Heart right ventricle (tissue), 16 donors: ENCODE results near the gene SETDB2. TPM values are rescaled to one million over a fixed set of nuclear protein-coding genes. Genes with fewer than 3 reads are reported as not detected.

Experiments used
- ATAC-seq, 8 donors: fragments of 200-7000 bp; cut with Tn5 transposase; one replicate each; pipeline ENCODE4 v1.9.1; 2020; ENCODE audit warnings: mild to moderate bottlenecking in 8 of 8, moderate library complexity in 8 of 8, moderate number of reproducible peaks in 1 of 8
- DNase-seq, 2 donors: peaks; one replicate each; pipeline ENCODE4 v3.0.0-alpha.2; 2020
- H3K27ac ChIP-seq, 10 donors: fragments of 200-600 bp; sonication (generic) in 2 of 10; one replicate each; pipeline versions ENCODE4 v1.5.0 to v1.8.0; 2020 to 2022; ENCODE audit warnings: mild to moderate bottlenecking in 3 of 10
- H3K27me3 ChIP-seq, 7 donors: fragments of 200-600 bp; one replicate each; pipeline ENCODE4 v1.8.0; 2021 to 2022; ENCODE audit warnings: mild to moderate bottlenecking in 2 of 7
- H3K36me3 ChIP-seq, 9 donors: fragments of 200-600 bp; sonication (generic) in 1 of 9; one replicate each; pipeline versions ENCODE4 v1.5.0 to v1.8.0; 2020 to 2022; ENCODE audit warnings: mild to moderate bottlenecking in 2 of 9
- H3K4me1 ChIP-seq, 9 donors: fragments of 200-600 bp; sonication (generic) in 1 of 9; one replicate each; pipeline versions ENCODE4 v1.5.0 to v1.8.0; 2020 to 2022; ENCODE audit warnings: mild to moderate bottlenecking in 4 of 9
- H3K4me3 ChIP-seq, 10 donors: fragments of 200-600 bp; sonication (generic) in 2 of 10; one replicate each; pipeline versions ENCODE4 v1.5.0 to v1.8.0; 2020 to 2022; ENCODE audit warnings: mild to moderate bottlenecking in 7 of 10, moderate library complexity in 2 of 10
- H3K9me3 ChIP-seq, 11 donors: fragments of 200-600 bp in 10 of 11; sonication (generic) in 2 of 11; one replicate each; pipeline versions ENCODE4 v1.5.0 to v1.8.0; 2013 to 2022; ENCODE audit warnings: mild to moderate bottlenecking in 2 of 11, control low read depth in 1 of 11, moderate library complexity in 1 of 11
- CTCF ChIP-seq, 9 donors: fragments of 200-600 bp; sonication (generic) in 2 of 9; IDR thresholded peaks; one replicate each; pipeline versions ENCODE4 v1.5.0 to v1.8.0; 2021 to 2022; ENCODE audit warnings: antibody characterized with exemption in 9 of 9, mild to moderate bottlenecking in 5 of 9, moderate library complexity in 1 of 9
- WGBS, 2 donors: extraction: QIAGEN DNeasy Blood & Tissue Kit; methylation state at CpG; one replicate each; pipeline ENCODE4 v1.1.7; 2013; ENCODE audit warnings: inconsistent platforms in 1 of 2; 5-methylcytosine and 5-hydroxymethylcytosine counted together
- intact Hi-C, 10 donors: fragments of 100-400 bp; cut with DNase I; formaldehyde crosslinking; loops; one replicate each; pipeline versions ENCODE4 v1.11.1 to v1.14.2; 2022
- polyA plus RNA-seq, 2 donors: library from polyadenylated mRNA; stranded (reverse); fragments of 200-250 nt; gene quantifications; one replicate each; pipeline ENCODE4 v1.2.3, GENCODE V29; 2013
- total RNA-seq, 10 donors: library from RNA; stranded (reverse); fragmentation: NEBNext Ultra II Directional in 3 of 10; extraction: Animal tissue kit (Norgen Biotek cat#: 25700) in 3 of 10; gene quantifications; one replicate each; pipeline versions ENCODE4 v1.2.1 to v1.2.4, GENCODE V29; 2021 to 2023
- donor health status: Arrhythmogenic right ventricular cardiomyopathy.
- donor health status: ischemic (EF 13 %, LVEDD 7.1; RV severe dilation, severe dysfunction).
- donor health status: healthy with polysubstance abuse.
- donor health status: DM: no; HTN: yes; CAD: no.
- donor health status: DM: no; HTN: no; CAD: no.
- donor health status: ischemic (EF 25% LVEDD 6.9; RV normal size, moderate dysfunction).
- donor health status: ischemic (EF 25% LVEDD 5.7; RV mildly dilated, moderate dysfunction).
- donor health status: healthy.
- donor health status: DM: yes; HTN: yes; CAD: no.
- donor health status: Ischemic cardiomyopathy.
- donor health status: ischemic (EF 35%, LVEDD 5.7; RV mildly dilated, moderate dysfunction).
- donor health status: nonischemic (EF 11% LVEDD 7.7; RV severe dilation, severe dysfunction).
- donor health status: DM: yes; HTN: yes; CAD: no.
- donor health status: PGD.
- donor health status: ischemic (EF 29% LVEDD 5.4; RV normal size, mild dysfunction).
- donor health status: nonischemic (EF 23%, LVEDD 6.1; RV moderate dilation, normal function).

Gene SETDB2
- total and polyA plus RNA-seq, 12 donors, result 3.8 to 18.2 (median 12.1) TPM

- Histone ChIP-seq H3K4me3 (no peak overlapping the region), H3K27ac (no peak overlapping the region), H3K36me3 (no peaks in the 10 kb centered on the region), H3K4me1 (peaks cover 0 to 14% (median 0%) of the 10 kb centered on the region in 9 donors), H3K9me3 (no peaks in the 10 kb centered on the region), H3K27me3 (no peaks in the 10 kb centered on the region)
- TF ChIP-seq CTCF (IDR thresholded peaks at IDR 0.05), result no peak
- 93 to 94% methylated on average over 3 of the region's 3 CpGs for WGBS, 2 donors
- ATAC-seq (no peak), DNase-seq (no peak)
- intact Hi-C loops, result no loop called here
Measured at GRCh38 chr13:49417161-49417560, 26.9 kb upstream of the SETDB2 start.

- ATAC-seq, result no peak
- WGBS, 2 donors, result 91 to 96% methylated on average over 1 of the region's 1 CpG
- peaks cover 0 to 4% (median 0%) of the 10 kb centered on the region in 9 donors for H3K36me3 ChIP-seq
Measured at GRCh38 chr13:49418206-49418605, 25.9 kb upstream of the SETDB2 start.

GRCh38 chr13:49419276-49419675 lies 24.8 kb upstream of the SETDB2 start:
- WGBS, 2 donors, result 81 to 85% methylated on average over 3 of the region's 3 CpGs
- DNase-seq, result no peak
- intact Hi-C loops, result no loop called here
- Histone ChIP-seq H3K27ac (no peak overlapping the region), H3K4me3 (no peak overlapping the region), H3K4me1 (peaks cover 0 to 14% (median 0%) of the 10 kb centered on the region in 9 donors), H3K9me3 (no peaks in the 10 kb centered on the region), H3K27me3 (no peaks in the 10 kb centered on the region), H3K36me3 (peaks cover 0 to 10% (median 0%) of the 10 kb centered on the region in 9 donors)
- TF ChIP-seq CTCF (IDR thresholded peaks at IDR 0.05), result no peak
- ATAC-seq, result no peak

More at GRCh38 chr13:49418206-49418605, 25.9 kb upstream of the SETDB2 start:
- no peak for TF ChIP-seq CTCF (IDR thresholded peaks at IDR 0.05)
- intact Hi-C loops, result no loop called here
- no peak overlapping the region for H3K4me3 ChIP-seq
- no peak overlapping the region for H3K27ac ChIP-seq
- no peak for DNase-seq
- H3K27me3 ChIP-seq, result no peaks in the 10 kb centered on the region
- peaks cover 0 to 14% (median 0%) of the 10 kb centered on the region in 9 donors for H3K4me1 ChIP-seq
- no peaks in the 10 kb centered on the region for H3K9me3 ChIP-seq

GRCh38 chr13:49421391-49421790 lies 22.7 kb upstream of the SETDB2 start:
- Histone ChIP-seq H3K36me3 (peaks cover 0 to 14% (median 0%) of the 10 kb centered on the region in 9 donors), H3K9me3 (no peaks in the 10 kb centered on the region), H3K4me1 (peaks cover 0 to 8% (median 0%) of the 10 kb centered on the region in 9 donors), H3K4me3 (no peak overlapping the region), H3K27ac (no peak overlapping the region), H3K27me3 (no peaks in the 10 kb centered on the region)
- TF ChIP-seq CTCF (IDR thresholded peaks at IDR 0.05), result peak in 2 of 9 donors; percentile 14 to 20
- ATAC-seq (peak in 1 of 8 donors; percentile 51), DNase-seq (no peak)
- intact Hi-C loops, result no loop called here
- WGBS, 2 donors, result 85 to 86% methylated on average over 3 of the region's 3 CpGs
